ENCODE data around the gene MCAT.

Gene MCAT

GRCh38 chr22:43187171-43188099 is 44.2 kb upstream of the MCAT start:
- Histone ChIP-seq H3K23ac (ENCODE audit: low read length in 2 of 2) (no peak overlapping the region), H3K27me3 (ENCODE audit: control insufficient read depth in 1 of 2, insufficient read depth in 1 of 2, low read length in 2 of 2) (peaks cover 0 to 3% of the 10 kb centered on the region in 2 experiments), H2BK12ac (ENCODE audit: low read length in 2 of 2) (peak overlapping the region in 1 of 2 experiments; percentile 35), H2BK5ac (ENCODE audit: low read depth, low read length, poor library complexity, severe bottlenecking) (no peak overlapping the region), H3K18ac (ENCODE audit: low read depth in 1 of 2, low read length in 2 of 2) (peak overlapping the region; percentile 83 to 96), H3K4me3 (ENCODE audit: insufficient read depth in 1 of 2, low read depth in 1 of 2, low read length in 2 of 2) (peak overlapping the region; percentile 51 to 77), H2AK5ac (ENCODE audit: low read length, severe bottlenecking) (peak overlapping the region; percentile 13), H3K4ac (ENCODE audit: low read depth in 1 of 2, low read length in 2 of 2) (peak overlapping the region in 1 of 2 experiments; percentile 79), H3K36me3 (ENCODE audit: control insufficient read depth in 1 of 2, insufficient read depth in 2 of 2, low read depth in 1 of 2, low read length in 2 of 2) (peaks cover 0 to 3% of the 10 kb centered on the region in 2 experiments), H2BK120ac (ENCODE audit: low read depth, low read length) (no peak overlapping the region), H2AFZ (ENCODE audit: low read depth, low read length) (peak overlapping the region; percentile 92), H3K27ac (ENCODE audit: low read length, poor library complexity, severe bottlenecking) (peak overlapping the region; percentile 92), H3K9me3 (ENCODE audit: control insufficient read depth, low read length) (no peaks in the 10 kb centered on the region), H3K9ac (ENCODE audit: low read length) (peak overlapping the region; percentile 82), H4K91ac (ENCODE audit: low read length) (peak overlapping the region; percentile 52), H3K79me1 (replicated peaks; ENCODE audit: low read length, poor library complexity, severe bottlenecking) (peaks cover 24% of the 10 kb centered on the region), H3K14ac (ENCODE audit: low read length in 2 of 2) (no peak overlapping the region), H3K4me1 (ENCODE audit: control insufficient read depth, insufficient read depth, low read depth, low read length) (peaks cover 22% of the 10 kb centered on the region), H3K4me2 (ENCODE audit: low read length, poor library complexity, severe bottlenecking) (peak overlapping the region; percentile 74), H2BK15ac (ENCODE audit: low read depth, poor library complexity, severe bottlenecking) (no peak overlapping the region), H4K8ac (ENCODE audit: low read length) (peak overlapping the region; percentile 97)
- peak; percentile 89 for DNase-seq
- WGBS = 13% methylated on average over 54 of the region's 86 CpGs

- peak within 1 kb of the TSS; percentile 83 for H3K4me2 ChIP-seq (ENCODE audit: low read length, poor library complexity, severe bottlenecking)
- H3K4ac ChIP-seq (ENCODE audit: low read depth in 1 of 2, low read length in 2 of 2) = peak within 1 kb of the TSS; percentile 41 to 79
- peaks cover 0 to 3% of the 10 kb centered on the region in 2 experiments for H3K27me3 ChIP-seq (ENCODE audit: control insufficient read depth in 1 of 2, insufficient read depth in 1 of 2, low read length in 2 of 2)
- DNase-seq = peak; percentile 55
- peaks cover 24% of the 10 kb centered on the region for H3K4me1 ChIP-seq (ENCODE audit: control insufficient read depth, insufficient read depth, low read depth, low read length)
- H2AK5ac ChIP-seq (ENCODE audit: low read length, severe bottlenecking) = peak within 1 kb of the TSS; percentile 13
- WGBS = 1% methylated on average over 32 of the region's 87 CpGs
- peak within 1 kb of the TSS; percentile 93 for H2BK15ac ChIP-seq (ENCODE audit: low read depth, poor library complexity, severe bottlenecking)
- H3K9me3 ChIP-seq (ENCODE audit: control insufficient read depth, low read length) = no peaks in the 10 kb centered on the region
- peaks cover 0 to 9% of the 10 kb centered on the region in 2 experiments for H3K36me3 ChIP-seq (ENCODE audit: control insufficient read depth in 1 of 2, insufficient read depth in 2 of 2, low read depth in 1 of 2, low read length in 2 of 2)
- peak within 1 kb of the TSS; percentile 92 for H2AFZ ChIP-seq (ENCODE audit: low read depth, low read length)
- peak within 1 kb of the TSS; percentile 97 for H4K8ac ChIP-seq (ENCODE audit: low read length)
- peak within 1 kb of the TSS; percentile 88 for H3K9ac ChIP-seq (ENCODE audit: low read length)
- peak within 1 kb of the TSS; percentile 35 to 88 for H2BK12ac ChIP-seq (ENCODE audit: low read length in 2 of 2)
- no peak within 1 kb of the TSS for H2BK5ac ChIP-seq (ENCODE audit: low read depth, low read length, poor library complexity, severe bottlenecking)
- peak within 1 kb of the TSS; percentile 92 for H3K27ac ChIP-seq (ENCODE audit: low read length, poor library complexity, severe bottlenecking)
- peak within 1 kb of the TSS in 1 of 2 experiments; percentile 68 for H3K14ac ChIP-seq (ENCODE audit: low read length in 2 of 2)
- peak within 1 kb of the TSS; percentile 91 to 97 for H3K18ac ChIP-seq (ENCODE audit: low read depth in 1 of 2, low read length in 2 of 2)
- H3K23ac ChIP-seq (ENCODE audit: low read length in 2 of 2) = peak within 1 kb of the TSS; percentile 42 to 91
- peaks cover 32% of the 10 kb centered on the region for H3K79me1 ChIP-seq (replicated peaks; ENCODE audit: low read length, poor library complexity, severe bottlenecking)
- H2BK120ac ChIP-seq (ENCODE audit: low read depth, low read length) = peak within 1 kb of the TSS; percentile 64
- H3K4me3 ChIP-seq (ENCODE audit: insufficient read depth in 1 of 2, low read depth in 1 of 2, low read length in 2 of 2) = peak within 1 kb of the TSS; percentile 77 to 85
- H4K91ac ChIP-seq (ENCODE audit: low read length) = peak within 1 kb of the TSS; percentile 52
Measured at GRCh38 chr22:43186272-43187170, 43.3 kb upstream of the MCAT start, which contains the start of gene TTLL12. Gene TTLL12, minus strand, starts transcription at chr22:43187134. Its CDS starts 65 bp downstream, at chr22:43187069.

DNA sequence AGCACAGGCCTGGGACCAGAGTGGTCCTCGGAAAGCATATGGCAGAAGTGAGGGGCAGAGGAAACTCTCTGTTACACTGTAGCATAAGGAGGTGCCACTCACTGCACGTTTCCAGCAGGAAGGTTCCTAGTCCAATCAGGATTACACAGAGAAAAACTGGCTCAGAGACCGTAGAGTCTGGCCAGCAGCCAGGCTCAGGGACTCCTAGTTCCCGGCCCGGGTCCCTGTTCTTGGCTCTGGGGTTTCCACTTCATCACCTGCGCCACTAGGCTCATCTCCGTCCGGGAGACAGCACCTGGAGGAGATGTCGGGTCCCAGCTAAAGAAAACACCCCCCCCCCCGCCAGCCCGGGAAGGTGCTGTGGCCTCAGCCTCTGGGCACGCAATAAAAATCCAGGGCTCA is 42.7 kb upstream of the MCAT start:
- no peaks in the 10 kb centered on the region for H3K9me3 ChIP-seq (ENCODE audit: control insufficient read depth, low read length)
- H3K14ac ChIP-seq (ENCODE audit: low read length in 2 of 2) = no peak overlapping the region
- H3K4me3 ChIP-seq (ENCODE audit: insufficient read depth in 1 of 2, low read depth in 1 of 2, low read length in 2 of 2) = peak overlapping the region; percentile 36 to 85
- no peak overlapping the region for H2BK12ac ChIP-seq (ENCODE audit: low read length in 2 of 2)
- no peak overlapping the region for H2AFZ ChIP-seq (ENCODE audit: low read depth, low read length)
- H3K27me3 ChIP-seq (ENCODE audit: control insufficient read depth in 1 of 2, insufficient read depth in 1 of 2, low read length in 2 of 2) = peaks cover 0 to 3% of the 10 kb centered on the region in 2 experiments
- H2BK5ac ChIP-seq (ENCODE audit: low read depth, low read length, poor library complexity, severe bottlenecking) = no peak overlapping the region
- H3K36me3 ChIP-seq (ENCODE audit: control insufficient read depth in 1 of 2, insufficient read depth in 2 of 2, low read depth in 1 of 2, low read length in 2 of 2) = peaks cover 3 to 15% of the 10 kb centered on the region in 2 experiments
- peaks cover 24% of the 10 kb centered on the region for H3K4me1 ChIP-seq (ENCODE audit: control insufficient read depth, insufficient read depth, low read depth, low read length)
- DNase-seq = peak; percentile 52
- H3K4ac ChIP-seq (ENCODE audit: low read depth in 1 of 2, low read length in 2 of 2) = no peak overlapping the region
- peak overlapping the region in 1 of 2 experiments; percentile 16 for H3K18ac ChIP-seq (ENCODE audit: low read depth in 1 of 2, low read length in 2 of 2)
- no peak overlapping the region for H4K8ac ChIP-seq (ENCODE audit: low read length)
- H2BK120ac ChIP-seq (ENCODE audit: low read depth, low read length) = peak overlapping the region; percentile 64
- H2BK15ac ChIP-seq (ENCODE audit: low read depth, poor library complexity, severe bottlenecking) = no peak overlapping the region
- peak overlapping the region; percentile 88 for H3K9ac ChIP-seq (ENCODE audit: low read length)
- 28% methylated on average over 12 of the region's 12 CpGs for WGBS
- peak overlapping the region; percentile 83 for H3K4me2 ChIP-seq (ENCODE audit: low read length, poor library complexity, severe bottlenecking)
- H2AK5ac ChIP-seq (ENCODE audit: low read length, severe bottlenecking) = no peak overlapping the region
- H3K79me1 ChIP-seq (replicated peaks; ENCODE audit: low read length, poor library complexity, severe bottlenecking) = peaks cover 33% of the 10 kb centered on the region
- H3K23ac ChIP-seq (ENCODE audit: low read length in 2 of 2) = peak overlapping the region in 1 of 2 experiments; percentile 2
- no peak overlapping the region for H4K91ac ChIP-seq (ENCODE audit: low read length)
- H3K27ac ChIP-seq (ENCODE audit: low read length, poor library complexity, severe bottlenecking) = no peak overlapping the region

Data from mesenchymal stem cell (in vitro differentiated cells and primary cell).